IMR-90 (cell line): ENCODE measurements around the gene FMN1.

Experiments
- BHLHE40 ChIP-seq: fragments of 150-350 bp; IDR thresholded peaks from 2 replicates; pipeline ENCODE4 v1.6.1; 2016; ENCODE audit warnings: mild to moderate bottlenecking, low read depth, low read length
- CEBPB ChIP-seq: IDR thresholded peaks from 2 replicates; pipeline ENCODE4 v1.6.1; 2012; ENCODE audit warnings: low read depth, low read length, improper control_type of control experiment
- ELK1 ChIP-seq: fragments of 150-350 bp; IDR thresholded peaks from 2 replicates; pipeline ENCODE4 v1.6.1; 2016; ENCODE audit warnings: low read depth, mild to moderate bottlenecking, low read length, moderate library complexity, borderline replicate concordance
- FOS ChIP-seq: fragments of 150-350 bp; IDR thresholded peaks from 2 replicates; pipeline ENCODE4 v1.6.1; 2016; ENCODE audit warnings: low read depth, low read length
- MAZ ChIP-seq: IDR thresholded peaks from 2 replicates; pipeline ENCODE4 v1.6.1; 2012; ENCODE audit warnings: low read depth, mild to moderate bottlenecking, low read length, improper control_type of control experiment, moderate library complexity, borderline replicate concordance
- POLR2A ChIP-seq: IDR thresholded peaks from 2 replicates; pipeline ENCODE4 v1.6.1; 2012; ENCODE audit warnings: mild to moderate bottlenecking, low read depth, low read length
- RAD21 ChIP-seq: IDR thresholded peaks from 2 replicates; pipeline ENCODE4 v1.6.1; 2012; ENCODE audit warnings: low read length, improper control_type of control experiment
- RCOR1 ChIP-seq: IDR thresholded peaks from 2 replicates; pipeline ENCODE4 v1.6.1; 2012; ENCODE audit warnings: mild to moderate bottlenecking, low read length, improper control_type of control experiment; ENCODE audit not compliant: insufficient replicate concordance
- RFX5 ChIP-seq: IDR thresholded peaks from 2 replicates; pipeline ENCODE4 v1.8.0; 2012; ENCODE audit warnings: low read depth, mild to moderate bottlenecking, low read length, moderate library complexity
- SMC3 ChIP-seq: fragments of 150-350 bp; IDR thresholded peaks from 2 replicates; pipeline ENCODE4 v1.6.1; 2016; ENCODE audit warnings: low read depth, mild to moderate bottlenecking, antibody characterized with exemption, low read length, moderate library complexity
- TF ChIP-seq, protein P1 (sequence below): conservative IDR thresholded peaks from 2 replicates; pipeline ENCODE4 v1.5.1; 2012; ENCODE audit warnings: mild to moderate bottlenecking, low read depth, low read length, improper control_type of control experiment

DNA sequence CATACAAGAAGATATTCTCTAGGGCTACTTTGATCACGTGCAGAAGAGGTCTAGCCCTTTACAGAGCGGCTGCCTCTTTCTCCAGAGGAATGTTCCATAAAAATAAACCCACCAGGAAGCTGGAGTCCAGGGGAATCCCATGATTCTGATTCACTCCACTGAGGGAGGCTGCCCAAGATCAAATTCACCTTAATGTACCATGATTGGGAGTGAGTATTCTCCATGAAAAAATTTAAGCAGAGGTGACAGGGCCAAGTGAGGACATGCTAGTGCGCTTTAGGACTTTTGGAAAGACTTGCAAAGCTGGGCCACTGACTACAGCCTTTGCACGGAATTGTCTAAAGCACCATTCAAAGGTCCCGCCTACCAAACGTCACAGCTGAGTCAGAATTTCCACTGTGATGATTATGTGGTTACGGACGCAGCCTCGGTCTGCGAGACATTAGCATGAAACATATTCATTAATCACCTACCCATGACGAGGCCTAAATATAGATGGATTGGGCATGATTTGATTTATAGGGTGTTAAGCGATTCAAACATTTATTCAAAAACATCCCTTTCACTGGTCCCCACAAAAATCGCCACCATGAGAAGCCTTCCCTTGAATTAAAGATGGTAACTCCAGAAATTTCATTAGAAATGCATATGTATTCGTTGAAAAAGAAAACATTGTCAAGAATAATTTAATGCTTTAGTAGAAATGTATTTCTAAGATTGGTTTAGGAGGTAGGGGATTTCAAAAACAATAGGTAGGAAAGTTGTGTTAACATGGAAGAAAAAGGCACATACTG, 324.1 kb downstream of the FMN1 start:
- TF ChIP-seq CEBPB (peak; percentile 52; the same call in 1 of the 2 replicates), RCOR1 (no peak), RAD21 (peak; percentile 47), POLR2A (no peak; the same call in 1 of the 2 replicates), ELK1 (no peak), SMC3 (peak; percentile 30; the same call in 1 of the 2 replicates), BHLHE40 (peak; percentile 89), MAZ (peak; percentile 61; the same call in 1 of the 2 replicates), FOS (peak; percentile 98), RFX5 (no peak)
- TF ChIP-seq, protein P1, sequence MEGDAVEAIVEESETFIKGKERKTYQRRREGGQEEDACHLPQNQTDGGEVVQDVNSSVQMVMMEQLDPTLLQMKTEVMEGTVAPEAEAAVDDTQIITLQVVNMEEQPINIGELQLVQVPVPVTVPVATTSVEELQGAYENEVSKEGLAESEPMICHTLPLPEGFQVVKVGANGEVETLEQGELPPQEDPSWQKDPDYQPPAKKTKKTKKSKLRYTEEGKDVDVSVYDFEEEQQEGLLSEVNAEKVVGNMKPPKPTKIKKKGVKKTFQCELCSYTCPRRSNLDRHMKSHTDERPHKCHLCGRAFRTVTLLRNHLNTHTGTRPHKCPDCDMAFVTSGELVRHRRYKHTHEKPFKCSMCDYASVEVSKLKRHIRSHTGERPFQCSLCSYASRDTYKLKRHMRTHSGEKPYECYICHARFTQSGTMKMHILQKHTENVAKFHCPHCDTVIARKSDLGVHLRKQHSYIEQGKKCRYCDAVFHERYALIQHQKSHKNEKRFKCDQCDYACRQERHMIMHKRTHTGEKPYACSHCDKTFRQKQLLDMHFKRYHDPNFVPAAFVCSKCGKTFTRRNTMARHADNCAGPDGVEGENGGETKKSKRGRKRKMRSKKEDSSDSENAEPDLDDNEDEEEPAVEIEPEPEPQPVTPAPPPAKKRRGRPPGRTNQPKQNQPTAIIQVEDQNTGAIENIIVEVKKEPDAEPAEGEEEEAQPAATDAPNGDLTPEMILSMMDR, result no peak
